Heart right ventricle (tissue), 16 donors: Measurements from ENCODE around the gene MADD. TPM values are rescaled to one million over a fixed set of nuclear protein-coding genes. Genes with fewer than 3 reads are reported as not detected.

Experiments used
- ATAC-seq, 8 donors: fragments of 200-7000 bp; cut with Tn5 transposase; one replicate each; pipeline ENCODE4 v1.9.1; 2020; ENCODE audit warnings: mild to moderate bottlenecking in 8 of 8, moderate library complexity in 8 of 8, moderate number of reproducible peaks in 1 of 8
- DNase-seq, 2 donors: peaks; one replicate each; pipeline ENCODE4 v3.0.0-alpha.2; 2020
- H3K27ac ChIP-seq, 10 donors: fragments of 200-600 bp; sonication (generic) in 2 of 10; one replicate each; pipeline versions ENCODE4 v1.5.0 to v1.8.0; 2020 to 2022; ENCODE audit warnings: mild to moderate bottlenecking in 3 of 10
- H3K27me3 ChIP-seq, 7 donors: fragments of 200-600 bp; one replicate each; pipeline ENCODE4 v1.8.0; 2021 to 2022; ENCODE audit warnings: mild to moderate bottlenecking in 2 of 7
- H3K36me3 ChIP-seq, 9 donors: fragments of 200-600 bp; sonication (generic) in 1 of 9; one replicate each; pipeline versions ENCODE4 v1.5.0 to v1.8.0; 2020 to 2022; ENCODE audit warnings: mild to moderate bottlenecking in 2 of 9
- H3K4me1 ChIP-seq, 9 donors: fragments of 200-600 bp; sonication (generic) in 1 of 9; one replicate each; pipeline versions ENCODE4 v1.5.0 to v1.8.0; 2020 to 2022; ENCODE audit warnings: mild to moderate bottlenecking in 4 of 9
- H3K4me3 ChIP-seq, 10 donors: fragments of 200-600 bp; sonication (generic) in 2 of 10; one replicate each; pipeline versions ENCODE4 v1.5.0 to v1.8.0; 2020 to 2022; ENCODE audit warnings: mild to moderate bottlenecking in 7 of 10, moderate library complexity in 2 of 10
- H3K9me3 ChIP-seq, 11 donors: fragments of 200-600 bp in 10 of 11; sonication (generic) in 2 of 11; one replicate each; pipeline versions ENCODE4 v1.5.0 to v1.8.0; 2013 to 2022; ENCODE audit warnings: mild to moderate bottlenecking in 2 of 11, control low read depth in 1 of 11, moderate library complexity in 1 of 11
- CTCF ChIP-seq, 9 donors: fragments of 200-600 bp; sonication (generic) in 2 of 9; IDR thresholded peaks; one replicate each; pipeline versions ENCODE4 v1.5.0 to v1.8.0; 2021 to 2022; ENCODE audit warnings: antibody characterized with exemption in 9 of 9, mild to moderate bottlenecking in 5 of 9, moderate library complexity in 1 of 9
- WGBS, 2 donors: extraction: QIAGEN DNeasy Blood & Tissue Kit; methylation state at CpG; one replicate each; pipeline ENCODE4 v1.1.7; 2013; ENCODE audit warnings: inconsistent platforms in 1 of 2; 5-methylcytosine and 5-hydroxymethylcytosine counted together
- intact Hi-C, 10 donors: fragments of 100-400 bp; cut with DNase I; formaldehyde crosslinking; loops; one replicate each; pipeline versions ENCODE4 v1.11.1 to v1.14.2; 2022
- polyA plus RNA-seq, 2 donors: library from polyadenylated mRNA; stranded (reverse); fragments of 200-250 nt; gene quantifications; one replicate each; pipeline ENCODE4 v1.2.3, GENCODE V29; 2013
- total RNA-seq, 10 donors: library from RNA; stranded (reverse); fragmentation: NEBNext Ultra II Directional in 3 of 10; extraction: Animal tissue kit (Norgen Biotek cat#: 25700) in 3 of 10; gene quantifications; one replicate each; pipeline versions ENCODE4 v1.2.1 to v1.2.4, GENCODE V29; 2021 to 2023
- donor health status: Arrhythmogenic right ventricular cardiomyopathy.
- donor health status: ischemic (EF 13 %, LVEDD 7.1; RV severe dilation, severe dysfunction).
- donor health status: healthy with polysubstance abuse.
- donor health status: DM: no; HTN: yes; CAD: no.
- donor health status: DM: no; HTN: no; CAD: no.
- donor health status: ischemic (EF 25% LVEDD 6.9; RV normal size, moderate dysfunction).
- donor health status: ischemic (EF 25% LVEDD 5.7; RV mildly dilated, moderate dysfunction).
- donor health status: healthy.
- donor health status: DM: yes; HTN: yes; CAD: no.
- donor health status: Ischemic cardiomyopathy.
- donor health status: ischemic (EF 35%, LVEDD 5.7; RV mildly dilated, moderate dysfunction).
- donor health status: nonischemic (EF 11% LVEDD 7.7; RV severe dilation, severe dysfunction).
- donor health status: DM: yes; HTN: yes; CAD: no.
- donor health status: PGD.
- donor health status: ischemic (EF 29% LVEDD 5.4; RV normal size, mild dysfunction).
- donor health status: nonischemic (EF 23%, LVEDD 6.1; RV moderate dilation, normal function).

The MADD gene
- total and polyA plus RNA-seq, 12 donors, result 23.8 to 54.8 (median 35.4) TPM

DNA sequence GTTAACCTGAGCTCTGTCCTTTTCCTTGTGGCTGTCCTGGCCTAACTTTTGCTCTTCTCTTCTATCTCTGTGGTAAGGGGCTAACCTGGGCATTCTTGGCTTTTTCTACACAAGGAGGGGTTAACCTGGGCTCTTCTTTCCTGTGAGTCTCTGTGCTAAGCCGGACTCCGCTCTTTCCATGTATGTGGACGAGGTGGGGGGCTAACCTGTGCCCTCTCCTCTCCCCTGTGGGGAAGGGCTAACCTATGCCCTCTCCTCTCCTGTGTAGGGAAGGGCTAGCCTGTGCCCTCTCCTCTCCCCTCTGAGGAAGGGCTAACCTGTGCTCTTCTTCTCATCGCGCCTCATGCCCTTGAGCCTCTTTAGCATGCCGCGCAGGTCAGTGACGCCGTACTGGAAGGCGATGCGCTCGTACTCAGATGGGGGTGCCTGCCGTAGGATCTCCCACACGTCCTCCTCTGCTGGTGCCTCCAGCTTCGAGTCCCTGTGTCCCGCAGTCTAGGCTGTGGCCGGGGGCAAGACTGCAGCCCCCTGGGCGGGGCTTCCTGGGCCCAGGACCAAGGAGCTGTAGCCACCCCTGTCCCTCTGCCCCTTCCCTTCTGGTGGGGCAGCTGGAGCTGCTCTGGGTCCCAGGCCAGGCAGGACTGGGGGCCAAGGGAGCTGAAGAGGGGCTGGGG is 76.1 kb downstream of the MADD start:
- WGBS, 2 donors, result 57 to 68% methylated on average over 18 of the region's 18 CpGs
- no peak for TF ChIP-seq CTCF (IDR thresholded peaks at IDR 0.05)
- ATAC-seq, result peak in 2 of 8 donors; percentile 0 to 1
- H3K4me3 ChIP-seq, result peak overlapping the region in 7 of 10 donors; percentile 5 to 77 (median 65)
- H3K36me3 ChIP-seq, result peaks cover 0 to 96% (median 9%) of the 10 kb centered on the region in 9 donors
- H3K9me3 ChIP-seq, result no peaks in the 10 kb centered on the region
- H3K27ac ChIP-seq, result peak overlapping the region in 6 of 10 donors; percentile 9 to 98 (median 50)
- intact Hi-C loops, result no loop called here
- no peak for DNase-seq
- H3K4me1 ChIP-seq, result peaks cover 0 to 70% (median 10%) of the 10 kb centered on the region in 9 donors
- no peaks in the 10 kb centered on the region for H3K27me3 ChIP-seq

GRCh38 chr11:47347137-47347536 is 77.2 kb downstream of the MADD start:
- H3K27ac ChIP-seq, result peak overlapping the region in 6 of 10 donors; percentile 33 to 99 (median 62)
- intact Hi-C loops, result no loop called here
- WGBS, 2 donors, result 50 to 53% methylated on average over 5 of the region's 5 CpGs
- no peaks in the 10 kb centered on the region for H3K9me3 ChIP-seq
- peaks cover 0 to 58% (median 7%) of the 10 kb centered on the region in 9 donors for H3K4me1 ChIP-seq
- ATAC-seq, result no peak
- H3K4me3 ChIP-seq, result peak overlapping the region in 8 of 10 donors; percentile 44 to 77 (median 64)
- DNase-seq, result no peak
- peaks cover 0 to 91% (median 9%) of the 10 kb centered on the region in 9 donors for H3K36me3 ChIP-seq
- TF ChIP-seq CTCF (IDR thresholded peaks at IDR 0.05), result no peak
- H3K27me3 ChIP-seq, result no peaks in the 10 kb centered on the region

DNA sequence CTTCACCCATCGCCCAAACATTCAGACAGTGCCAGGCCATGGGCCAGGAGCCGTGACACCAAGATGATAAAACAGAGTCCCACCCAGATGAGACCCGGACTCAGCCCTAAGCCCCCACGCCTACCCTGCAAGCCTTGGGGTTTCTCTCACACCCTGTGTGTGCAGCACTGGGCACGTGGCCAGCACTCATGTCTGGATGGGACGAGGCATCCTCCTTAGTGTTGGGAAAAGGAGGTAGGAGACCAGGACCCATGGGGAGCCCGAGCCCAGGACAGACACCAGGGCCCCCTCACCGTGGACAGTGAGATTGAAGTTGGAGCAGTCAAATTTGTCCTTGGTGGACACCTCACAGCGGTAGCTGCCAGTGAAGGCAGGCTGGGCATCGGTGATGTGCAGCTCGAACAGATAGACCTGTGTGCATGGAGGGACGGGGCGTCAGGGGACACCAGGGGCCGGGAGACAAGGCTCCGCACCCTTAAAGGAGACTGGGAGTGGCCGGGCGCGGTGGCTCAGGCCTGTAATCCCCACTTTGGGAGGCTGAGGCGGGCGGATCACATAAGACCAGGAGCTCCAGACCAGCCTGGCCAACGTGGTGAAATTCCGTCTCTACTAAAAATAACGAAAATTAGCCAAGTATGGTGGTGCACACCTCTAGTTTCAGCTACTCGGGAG is 78.3 kb downstream of the MADD start:
- ATAC-seq, result no peak

More for the DNA sequence above, 78.3 kb downstream of the MADD start:
- no peak for TF ChIP-seq CTCF (IDR thresholded peaks at IDR 0.05)
- H3K36me3 ChIP-seq, result peaks cover 0 to 80% (median 8%) of the 10 kb centered on the region in 9 donors
- no peaks in the 10 kb centered on the region for H3K27me3 ChIP-seq
- no peaks in the 10 kb centered on the region for H3K9me3 ChIP-seq
- intact Hi-C loops, result no loop called here
- H3K4me1 ChIP-seq, result peaks cover 0 to 55% (median 10%) of the 10 kb centered on the region in 9 donors
- peak; percentile 23 to 29 for DNase-seq
- WGBS, 2 donors, result 36 to 57% methylated on average over 24 of the region's 24 CpGs
- peak overlapping the region in 8 of 10 donors; percentile 44 to 77 (median 64) for H3K4me3 ChIP-seq
- H3K27ac ChIP-seq, result peak overlapping the region in 6 of 10 donors; percentile 24 to 99 (median 62)
